Measurements from ENCODE around the gene PRRT1B.

DNA sequence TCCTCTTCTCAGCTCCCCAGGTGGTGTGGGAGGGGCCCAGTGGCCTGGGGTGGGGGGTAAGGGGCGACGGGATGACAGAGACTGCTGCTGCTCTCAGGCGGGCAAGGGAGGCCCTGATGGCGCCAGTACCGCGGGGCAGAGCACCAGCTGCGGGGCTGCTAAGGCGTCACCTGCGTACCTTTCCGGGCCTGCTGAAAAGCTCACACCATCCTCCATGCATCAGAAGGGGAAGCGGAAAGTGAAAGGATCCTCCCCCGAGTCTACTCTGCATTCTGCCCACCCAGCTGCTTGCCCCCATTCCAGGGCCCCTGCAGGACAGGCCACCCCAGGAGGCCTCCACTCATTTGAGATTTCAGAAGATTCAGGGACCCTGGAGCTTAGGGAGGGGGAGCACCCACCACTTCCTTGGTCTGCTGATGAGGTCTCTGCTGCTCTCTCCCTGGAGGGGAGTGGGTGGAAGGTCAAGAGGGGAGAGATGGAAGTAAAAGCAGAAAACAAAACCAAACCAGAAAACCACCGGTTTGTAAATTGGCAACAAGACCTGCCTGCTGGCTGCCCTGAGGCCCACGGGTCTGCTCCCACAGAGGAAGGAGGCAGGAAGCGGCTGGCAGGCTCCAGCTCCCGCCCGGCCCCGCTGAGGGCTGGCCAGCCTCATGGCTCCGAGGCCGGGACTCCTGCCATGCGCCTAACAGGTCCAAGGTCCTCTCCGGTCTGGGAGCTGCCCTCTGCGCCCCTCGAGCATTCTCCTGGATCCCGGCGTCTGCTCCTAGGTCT, 33.6 kb downstream of the PRRT1B start:
- TF ChIP-seq CTCF (conservative IDR thresholded peaks at IDR 0.05; ENCODE audit: low read length): no peak
- no peak for TF ChIP-seq EZH2phosphoT487 (IDR thresholded peaks at IDR 0.05; ENCODE audit: borderline replicate concordance)

All from Loucy (cell line).